Neural cell (in vitro differentiated cells): Measurements from ENCODE around the gene MVK. TPM values are rescaled to one million over a fixed set of nuclear protein-coding genes. Genes with fewer than 3 reads are reported as not detected.

ENCODE experiments used
- H2AFZ ChIP-seq: fragments of 200-600, 300-800 bp; sonication (generic), shearing (Covaris generic); 2 replicates; pipeline ENCODE4 v1.6.0; 2014; ENCODE audit warnings: low read depth, mild to moderate bottlenecking, antibody characterized with exemption, low read length, moderate library complexity
- H3F3A ChIP-seq: fragments of 200-600 bp; shearing (Covaris generic); 2 replicates; pipeline ENCODE4 v1.6.1; 2016; ENCODE audit warnings: mild to moderate bottlenecking, moderate library complexity, mixed read lengths, antibody characterized with exemption, low read length; ENCODE audit not compliant: insufficient read depth, poor library complexity, severe bottlenecking
- H3K27ac ChIP-seq: fragments of 200-600, 300-800 bp; sonication (generic), shearing (Covaris generic); 2 replicates; pipeline ENCODE4 v1.5.1; 2014; ENCODE audit warnings: mild to moderate bottlenecking, low read length, moderate library complexity
- H3K27me3 ChIP-seq: fragments of 300-800, 200-600 bp; sonication (generic), shearing (Covaris generic); 2 replicates; pipeline ENCODE4 v1.6.0; 2014; ENCODE audit warnings: mild to moderate bottlenecking, low read depth, low read length, moderate library complexity; ENCODE audit not compliant: insufficient read depth
- H3K36me3 ChIP-seq: fragments of 300-800, 200-600 bp; sonication (generic), shearing (Covaris generic); 2 replicates; pipeline ENCODE4 v1.5.1; 2014; ENCODE audit warnings: mild to moderate bottlenecking, antibody characterized with exemption, low read length, moderate library complexity; ENCODE audit not compliant: insufficient read depth
- H3K4me2 ChIP-seq: fragments of 300-800, 200-600 bp; sonication (generic), shearing (Covaris generic); 2 replicates; pipeline ENCODE4 v1.6.0; 2014; ENCODE audit warnings: mild to moderate bottlenecking, low read length
- H3K4me3 ChIP-seq: fragments of 300-800, 200-600 bp; sonication (generic), shearing (Covaris generic); 2 replicates; pipeline ENCODE4 v1.5.1; 2014; ENCODE audit warnings: mild to moderate bottlenecking, low read length, moderate library complexity
- H3K79me2 ChIP-seq: fragments of 200-600 bp; shearing (Covaris generic); replicated peaks from 2 replicates; pipeline ENCODE4 v1.6.0; 2014; ENCODE audit warnings: mild to moderate bottlenecking, low read length, moderate library complexity; ENCODE audit not compliant: insufficient read depth
- H3K9ac ChIP-seq: fragments of 300-800, 200-600 bp; sonication (generic), shearing (Covaris generic); 2 replicates; pipeline ENCODE4 v1.6.1; 2016; ENCODE audit warnings: mild to moderate bottlenecking, low read length, mixed read lengths
- H3K9me2 ChIP-seq: fragments of 200-600 bp; shearing (Covaris generic); 2 replicates; pipeline ENCODE4 v1.6.1; 2016; ENCODE audit warnings: mild to moderate bottlenecking, low read length, mixed read lengths; ENCODE audit not compliant: insufficient read depth
- H3K9me3 ChIP-seq: fragments of 200-600, 300-800 bp; sonication (generic), shearing (Covaris generic); 2 replicates; pipeline ENCODE4 v1.6.1; 2016; ENCODE audit warnings: mild to moderate bottlenecking, mixed run types, low read length, moderate library complexity, mixed read lengths
- H4K20me1 ChIP-seq: fragments of 200-600 bp; shearing (Covaris generic); 2 replicates; pipeline ENCODE4 v1.6.1; 2016; ENCODE audit warnings: mild to moderate bottlenecking, mixed run types; ENCODE audit not compliant: insufficient read depth
- CTCF ChIP-seq: fragments of 450-650 bp; IDR thresholded peaks from 2 replicates; pipeline ENCODE4 v1.5.1; 2014; ENCODE audit warnings: antibody characterized with exemption, mild to moderate bottlenecking, moderate library complexity; ENCODE audit not compliant: poor library complexity, severe bottlenecking
- EP300 ChIP-seq: fragments of 450-650 bp; conservative IDR thresholded peaks from 2 replicates; pipeline ENCODE4 v1.6.1; 2014; ENCODE audit warnings: antibody characterized with exemption, mild to moderate bottlenecking, moderate library complexity; ENCODE audit not compliant: poor library complexity, severe bottlenecking
- EZH2 ChIP-seq: fragments of 200-600, 300-800 bp; shearing (Covaris generic), sonication (generic); IDR thresholded peaks from 2 replicates; pipeline ENCODE4 v1.6.1; 2014; ENCODE audit warnings: antibody characterized with exemption, low read length, borderline replicate concordance, mild to moderate bottlenecking; ENCODE audit not compliant: insufficient read depth, poor library complexity, severe bottlenecking
- MXI1 ChIP-seq: fragments of 450-650 bp; conservative IDR thresholded peaks from 2 replicates; pipeline ENCODE4 v1.6.1; 2014; ENCODE audit warnings: antibody characterized with exemption, mild to moderate bottlenecking; ENCODE audit not compliant: poor library complexity, severe bottlenecking
- POLR2AphosphoS5 ChIP-seq: IDR thresholded peaks from 2 replicates; pipeline ENCODE4 v1.6.1; 2012
- RAD21 ChIP-seq: fragments of 450-650 bp; conservative IDR thresholded peaks from 2 replicates; pipeline ENCODE4 v1.6.1; 2014; ENCODE audit warnings: antibody characterized with exemption, mild to moderate bottlenecking, moderate library complexity
- REST ChIP-seq: IDR thresholded peaks from 2 replicates; pipeline ENCODE4 v1.6.1; 2012; ENCODE audit warnings: borderline replicate concordance
- SMC3 ChIP-seq: fragments of 450-650 bp; conservative IDR thresholded peaks from 2 replicates; pipeline ENCODE4 v1.6.1; 2014; ENCODE audit warnings: antibody characterized with exemption, mild to moderate bottlenecking, moderate library complexity; ENCODE audit not compliant: poor library complexity
- TAF1 ChIP-seq: IDR thresholded peaks from 2 replicates; pipeline ENCODE4 v1.6.1; 2012; ENCODE audit warnings: low read depth
- polyA plus RNA-seq: library from polyadenylated mRNA; depleted of rRNA; stranded (reverse); fragments of >200 nt; gene quantifications from 2 replicates; pipeline ENCODE4 v1.2.3, GENCODE V29; 2014

MVK gene
- polyA plus RNA-seq, 1 donor from 2014 or later = 45.7 TPM

- Histone ChIP-seq H3K27ac (no peak overlapping the region), H2AFZ (no peak overlapping the region), H3K4me2 (no peak overlapping the region), H3K79me2 (no peaks in the 10 kb centered on the region), H4K20me1 (no peaks in the 10 kb centered on the region), H3K4me3 (no peak overlapping the region), H3K36me3 (no peaks in the 10 kb centered on the region), H3F3A (no peaks in the 10 kb centered on the region), H3K9me3 (no peaks in the 10 kb centered on the region), H3K9ac (no peak overlapping the region), H3K27me3 (no peaks in the 10 kb centered on the region), H3K9me2 (no peaks in the 10 kb centered on the region)
- TF ChIP-seq MXI1 = no peak
- TF ChIP-seq SMC3 = no peak
- TF ChIP-seq REST = no peak
- no peak for TF ChIP-seq TAF1
- TF ChIP-seq EZH2 = no peak
- TF ChIP-seq CTCF = no peak
- TF ChIP-seq EP300 = no peak
- TF ChIP-seq POLR2AphosphoS5 = no peak
- no peak for TF ChIP-seq RAD21
Measured at GRCh38 chr12:109624467-109624866, 50.9 kb downstream of the MVK start.

DNA sequence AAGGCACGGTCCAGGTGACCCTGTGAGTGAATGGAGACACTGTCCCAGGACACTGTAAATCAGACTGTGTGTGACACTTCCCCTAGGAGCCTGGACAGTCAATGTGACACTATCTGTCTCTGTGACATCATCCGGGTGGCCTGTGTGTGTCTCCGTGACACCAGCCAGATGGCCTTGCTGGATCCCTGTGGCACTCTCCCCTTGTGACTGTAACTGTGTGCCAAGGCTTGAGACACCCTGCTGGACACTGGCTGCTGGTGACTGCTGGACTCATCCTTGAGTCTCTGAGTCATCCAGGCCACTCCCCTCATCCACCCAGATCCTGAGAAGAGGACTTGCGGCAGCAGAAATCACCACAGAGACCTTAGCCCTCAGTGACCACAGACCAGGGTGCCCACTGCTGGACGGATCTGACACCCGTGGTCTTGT is 51.6 kb downstream of the MVK start:
- Histone ChIP-seq H3K27ac (no peak overlapping the region), H3K27me3 (no peaks in the 10 kb centered on the region), H4K20me1 (no peaks in the 10 kb centered on the region), H3K9me3 (no peaks in the 10 kb centered on the region), H2AFZ (no peak overlapping the region), H3K79me2 (no peaks in the 10 kb centered on the region), H3K36me3 (no peaks in the 10 kb centered on the region), H3K9ac (no peak overlapping the region), H3K9me2 (no peaks in the 10 kb centered on the region), H3K4me2 (no peak overlapping the region), H3K4me3 (no peak overlapping the region), H3F3A (no peaks in the 10 kb centered on the region)
- no peak for TF ChIP-seq CTCF
- TF ChIP-seq EP300 = no peak
